ENCODE measurements around the gene ISL1. TPM values are rescaled to one million over a fixed set of nuclear protein-coding genes. Genes with fewer than 3 reads are reported as not detected.

ISL1 gene
- total RNA-seq, result not detected

DNA sequence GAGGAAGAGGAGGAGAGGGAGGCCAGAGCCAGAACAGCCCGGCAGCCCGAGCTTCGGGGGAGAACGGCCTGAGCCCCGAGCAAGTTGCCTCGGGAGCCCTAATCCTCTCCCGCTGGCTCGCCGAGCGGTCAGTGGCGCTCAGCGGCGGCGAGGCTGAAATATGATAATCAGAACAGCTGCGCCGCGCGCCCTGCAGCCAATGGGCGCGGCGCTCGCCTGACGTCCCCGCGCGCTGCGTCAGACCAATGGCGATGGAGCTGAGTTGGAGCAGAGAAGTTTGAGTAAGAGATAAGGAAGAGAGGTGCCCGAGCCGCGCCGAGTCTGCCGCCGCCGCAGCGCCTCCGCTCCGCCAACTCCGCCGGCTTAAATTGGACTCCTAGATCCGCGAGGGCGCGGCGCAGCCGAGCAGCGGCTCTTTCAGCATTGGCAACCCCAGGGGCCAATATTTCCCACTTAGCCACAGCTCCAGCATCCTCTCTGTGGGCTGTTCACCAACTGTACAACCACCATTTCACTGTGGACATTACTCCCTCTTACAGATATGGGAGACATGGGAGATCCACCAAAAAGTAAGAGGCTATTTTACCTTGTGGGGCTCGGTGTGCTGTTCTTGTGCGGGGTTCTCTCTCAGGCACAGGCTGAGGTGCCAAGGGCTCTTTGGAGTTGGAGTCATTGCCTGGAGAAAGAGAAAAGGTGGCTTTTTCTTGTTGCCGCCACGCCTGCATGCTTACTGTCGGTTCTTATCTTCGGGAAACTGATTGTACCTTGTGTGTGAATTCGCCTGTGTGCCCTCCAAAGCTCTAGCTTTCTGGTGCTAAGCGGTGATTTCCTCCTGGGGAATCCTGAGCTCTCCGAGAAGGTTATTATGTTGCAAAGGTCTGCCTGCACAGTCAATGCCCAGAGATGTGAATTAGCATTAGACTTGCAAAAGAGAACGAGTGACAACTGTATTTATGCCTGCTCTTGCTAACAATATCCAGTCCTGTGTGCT lies at the start of gene ISL1:
Gene ISL1 (plus strand): TSS at position 318 of the 991 bp plus-strand sequence. CDS start 224 bp downstream, at position 542.
- Mint-ChIP-seq H3K36me3 (no peaks in the 10 kb centered on the region), H3K4me3 (peak within 1 kb of the TSS; percentile 37), H3K4me1 (peaks cover 10% of the 10 kb centered on the region), H3K27ac (no peak within 1 kb of the TSS), H3K27me3 (peaks cover 99% of the 10 kb centered on the region), H3K9me3 (peaks cover 3% of the 10 kb centered on the region)
- DNase-seq, result no peak
- no peak for ATAC-seq (ENCODE audit: low read depth)
- POLR2A ChIA-PET, result no interaction called here

- POLR2A ChIA-PET, result no interaction called here
- ATAC-seq (ENCODE audit: low read depth), result no peak
- no peaks in the 10 kb centered on the region for H3K9me3 Mint-ChIP-seq
- no peaks in the 10 kb centered on the region for H3K27me3 Mint-ChIP-seq
- no peaks in the 10 kb centered on the region for H3K36me3 Mint-ChIP-seq
- no peak overlapping the region for H3K27ac Mint-ChIP-seq
- no peak overlapping the region for H3K4me3 Mint-ChIP-seq
- no peaks in the 10 kb centered on the region for H3K4me1 Mint-ChIP-seq
- no peak for DNase-seq
Measured at GRCh38 chr5:51336878-51337277, 46.4 kb upstream of the ISL1 start.

GRCh38 chr5:51345106-51345505 lies 38.1 kb upstream of the ISL1 start:
- Mint-ChIP-seq H3K36me3 (no peaks in the 10 kb centered on the region), H3K27me3 (no peaks in the 10 kb centered on the region), H3K27ac (no peak overlapping the region), H3K4me1 (no peaks in the 10 kb centered on the region), H3K9me3 (no peaks in the 10 kb centered on the region), H3K4me3 (no peak overlapping the region)
- POLR2A ChIA-PET, result no interaction called here
- ATAC-seq (ENCODE audit: low read depth) (no peak), DNase-seq (no peak)

- H3K27me3 Mint-ChIP-seq, result no peaks in the 10 kb centered on the region
- ATAC-seq (ENCODE audit: low read depth) (no peak), DNase-seq (no peak)
- no peaks in the 10 kb centered on the region for H3K9me3 Mint-ChIP-seq
- no peaks in the 10 kb centered on the region for H3K36me3 Mint-ChIP-seq
- POLR2A ChIA-PET, result no interaction called here
- H3K4me3 Mint-ChIP-seq, result no peak overlapping the region
- no peak overlapping the region for H3K27ac Mint-ChIP-seq
- no peaks in the 10 kb centered on the region for H3K4me1 Mint-ChIP-seq
Measured at GRCh38 chr5:51347157-51347556, 36.1 kb upstream of the ISL1 start.

GRCh38 chr5:51347704-51348103 lies 35.5 kb upstream of the ISL1 start:
- Mint-ChIP-seq H3K27ac (no peak overlapping the region), H3K27me3 (no peaks in the 10 kb centered on the region), H3K4me3 (no peak overlapping the region), H3K36me3 (no peaks in the 10 kb centered on the region), H3K9me3 (no peaks in the 10 kb centered on the region), H3K4me1 (no peaks in the 10 kb centered on the region)
- POLR2A ChIA-PET, result no interaction called here
- ATAC-seq (ENCODE audit: low read depth), result no peak
- DNase-seq, result no peak

- no peaks in the 10 kb centered on the region for H3K27me3 Mint-ChIP-seq
- no peaks in the 10 kb centered on the region for H3K9me3 Mint-ChIP-seq
- DNase-seq, result no peak
- no peak overlapping the region for H3K27ac Mint-ChIP-seq
- no peaks in the 10 kb centered on the region for H3K36me3 Mint-ChIP-seq
- POLR2A ChIA-PET, result no interaction called here
- H3K4me1 Mint-ChIP-seq, result no peaks in the 10 kb centered on the region
- no peak overlapping the region for H3K4me3 Mint-ChIP-seq
- no peak for ATAC-seq (ENCODE audit: low read depth)
Measured at GRCh38 chr5:51371052-51371451, 12.2 kb upstream of the ISL1 start.

DNA sequence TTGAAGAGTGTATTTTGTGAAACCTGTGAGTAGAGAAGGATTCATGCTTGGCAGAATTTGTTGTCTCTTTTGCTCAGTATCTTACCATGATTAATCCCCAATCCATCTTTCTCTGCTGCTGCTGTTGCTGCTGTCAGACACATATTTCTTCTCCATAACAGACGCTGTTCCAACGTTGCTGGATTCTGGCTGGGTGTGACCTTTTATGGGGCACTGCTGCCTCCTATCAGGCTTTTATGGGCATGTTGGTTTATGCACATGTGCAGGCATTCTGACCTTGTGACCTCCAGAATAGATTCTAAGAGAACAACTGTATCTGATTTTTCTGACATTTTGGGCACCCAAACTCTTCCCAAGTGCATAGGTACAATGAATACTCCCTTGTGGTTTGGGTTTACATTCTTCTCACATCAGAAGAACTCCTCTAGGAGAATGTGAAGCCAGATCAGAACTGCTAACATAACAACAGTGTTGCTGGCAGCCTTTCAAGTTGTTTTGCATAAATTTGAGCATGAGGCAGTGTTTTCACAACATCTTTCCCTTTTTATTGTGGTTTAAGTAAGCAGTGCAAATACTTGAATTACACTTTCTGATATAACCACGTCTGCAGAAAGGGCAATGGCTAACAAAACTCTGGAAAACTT lies 9.2 kb upstream of the ISL1 start:
- Mint-ChIP-seq H3K4me1 (peaks cover 2% of the 10 kb centered on the region), H3K27ac (no peak overlapping the region), H3K4me3 (no peak overlapping the region), H3K27me3 (peaks cover 26% of the 10 kb centered on the region), H3K9me3 (peaks cover 2% of the 10 kb centered on the region), H3K36me3 (peaks cover 2% of the 10 kb centered on the region)
- DNase-seq (no peak), ATAC-seq (ENCODE audit: low read depth) (no peak)
- POLR2A ChIA-PET, result no interaction called here

DNA sequence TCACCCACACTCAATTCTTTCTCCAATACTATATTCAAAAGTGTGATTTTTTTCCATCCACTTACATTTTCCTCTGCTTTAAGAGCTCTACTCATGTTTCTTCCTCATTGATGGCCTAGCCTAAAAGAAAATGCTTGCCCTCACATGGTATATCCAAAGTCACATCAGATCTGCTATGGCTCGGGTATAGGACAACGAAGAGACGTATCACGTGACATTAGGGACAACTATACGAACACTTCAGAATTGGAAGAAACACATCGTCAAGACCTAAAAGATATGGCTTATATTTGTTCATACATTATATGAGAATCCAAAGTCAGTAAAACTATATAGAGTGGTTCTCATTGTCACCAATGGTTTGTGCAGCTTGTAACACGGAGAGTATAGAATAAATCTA lies 8.2 kb upstream of the ISL1 start:
- Mint-ChIP-seq H3K36me3 (peaks cover 2% of the 10 kb centered on the region), H3K4me3 (no peak overlapping the region), H3K27me3 (peaks cover 37% of the 10 kb centered on the region), H3K27ac (no peak overlapping the region), H3K9me3 (peaks cover 2% of the 10 kb centered on the region), H3K4me1 (peaks cover 2% of the 10 kb centered on the region)
- DNase-seq, result no peak
- POLR2A ChIA-PET, result no interaction called here
- no peak for ATAC-seq (ENCODE audit: low read depth)

DNA sequence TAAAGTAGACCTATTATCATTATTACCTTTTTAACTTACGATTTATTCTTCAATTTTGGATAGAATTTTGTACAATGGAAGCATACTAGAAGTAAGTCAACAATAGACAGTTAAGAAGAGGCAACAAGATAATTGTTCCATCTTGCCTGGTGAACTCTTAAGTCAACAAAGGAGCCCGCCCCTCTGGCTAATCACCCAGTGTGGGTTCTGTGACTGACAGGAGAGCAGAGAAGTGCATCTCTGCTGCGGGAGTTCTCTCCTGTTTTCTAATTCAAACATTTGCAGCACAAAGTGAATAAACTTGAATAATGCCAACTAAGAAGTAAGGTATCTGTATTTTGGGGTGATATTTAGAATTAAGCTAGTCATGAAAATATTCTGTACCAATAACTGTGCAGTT lies 6.7 kb upstream of the ISL1 start:
- no peak overlapping the region for H3K4me3 Mint-ChIP-seq
- peaks cover 2% of the 10 kb centered on the region for H3K36me3 Mint-ChIP-seq
- no peak overlapping the region for H3K27ac Mint-ChIP-seq
- peaks cover 4% of the 10 kb centered on the region for H3K4me1 Mint-ChIP-seq
- POLR2A ChIA-PET, result no interaction called here
- DNase-seq, result no peak
- H3K9me3 Mint-ChIP-seq, result peaks cover 2% of the 10 kb centered on the region
- peaks cover 51% of the 10 kb centered on the region for H3K27me3 Mint-ChIP-seq
- no peak for ATAC-seq (ENCODE audit: low read depth)

- Mint-ChIP-seq H3K4me3 (no peak overlapping the region), H3K36me3 (peaks cover 2% of the 10 kb centered on the region), H3K27ac (peak overlapping the region; percentile 30), H3K4me1 (peaks cover 9% of the 10 kb centered on the region), H3K27me3 (peaks cover 60% of the 10 kb centered on the region), H3K9me3 (peaks cover 2% of the 10 kb centered on the region)
- POLR2A ChIA-PET, result no interaction called here
- ATAC-seq (ENCODE audit: low read depth) (no peak), DNase-seq (no peak)
Measured at GRCh38 chr5:51377151-51378060, 5.8 kb upstream of the ISL1 start.

GRCh38 chr5:51378061-51378409 lies 5.2 kb upstream of the ISL1 start:
- POLR2A ChIA-PET, result no interaction called here
- peaks cover 66% of the 10 kb centered on the region for H3K27me3 Mint-ChIP-seq
- peaks cover 2% of the 10 kb centered on the region for H3K36me3 Mint-ChIP-seq
- ATAC-seq (ENCODE audit: low read depth) (no peak), DNase-seq (no peak)
- peaks cover 2% of the 10 kb centered on the region for H3K9me3 Mint-ChIP-seq
- H3K4me1 Mint-ChIP-seq, result peaks cover 9% of the 10 kb centered on the region
- no peak overlapping the region for H3K27ac Mint-ChIP-seq
- no peak overlapping the region for H3K4me3 Mint-ChIP-seq

GRCh38 chr5:51378448-51379330 lies 4.6 kb upstream of the ISL1 start:
- no peak overlapping the region for H3K27ac Mint-ChIP-seq

GRCh38 chr5:51379331-51379700 lies 3.9 kb upstream of the ISL1 start:
- Mint-ChIP-seq H3K4me3 (no peak overlapping the region), H3K4me1 (peaks cover 11% of the 10 kb centered on the region), H3K36me3 (peaks cover 2% of the 10 kb centered on the region), H3K9me3 (peaks cover 3% of the 10 kb centered on the region), H3K27me3 (peaks cover 79% of the 10 kb centered on the region), H3K27ac (no peak overlapping the region)
- no peak for DNase-seq
- no peak for ATAC-seq (ENCODE audit: low read depth)
- POLR2A ChIA-PET, result no interaction called here

More at GRCh38 chr5:51378448-51379330, 4.6 kb upstream of the ISL1 start:
- Mint-ChIP-seq H3K36me3 (peaks cover 2% of the 10 kb centered on the region), H3K27me3 (peaks cover 72% of the 10 kb centered on the region), H3K9me3 (peaks cover 3% of the 10 kb centered on the region), H3K4me3 (no peak overlapping the region), H3K4me1 (peaks cover 11% of the 10 kb centered on the region)
- ATAC-seq (ENCODE audit: low read depth), result no peak
- POLR2A ChIA-PET, result no interaction called here
- DNase-seq, result no peak

Data from activated naive CD8-positive, alpha-beta T cell treated with anti-CD3 and anti-CD28 coated beads, Interleukin-2, amount 10 ng/mL, durations not matched to agents 7 days and 5 days (primary cell).